ENCODE results near the gene TBC1D8.
A peak's percentile ranks its signal among the peaks of the same experiment; 100 is the strongest.

TBC1D8 gene

DNA sequence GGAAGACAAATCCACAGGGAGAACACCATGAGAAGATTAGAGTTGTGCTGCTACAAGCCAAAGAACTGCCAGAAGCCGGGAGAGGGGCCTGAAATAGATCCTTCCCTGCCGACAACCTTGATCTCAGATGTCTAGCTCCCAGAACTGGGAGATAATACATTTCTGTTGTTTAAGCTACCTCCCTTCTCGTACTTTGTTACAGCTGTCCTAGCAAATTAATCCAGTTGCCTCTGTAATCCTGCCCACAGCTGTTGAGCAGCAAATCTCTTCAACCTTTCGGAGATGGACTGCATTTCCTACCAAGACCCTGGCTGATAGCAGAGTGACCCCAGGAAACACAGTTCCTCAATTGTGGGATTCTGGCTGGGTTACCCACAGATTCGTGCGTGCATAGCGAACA is 2.6 kb upstream of the TBC1D8 start:
- H3K9me2 ChIP-seq (replicated peaks; ENCODE audit: control insufficient read depth, low read length) = no peaks in the 10 kb centered on the region
- no peaks in the 10 kb centered on the region for H3K36me3 ChIP-seq (ENCODE audit: control insufficient read depth, low read length)
- peaks cover 49% of the 10 kb centered on the region for H3K27me3 ChIP-seq (ENCODE audit: control insufficient read depth, low read length)
- TF ChIP-seq EZH2phosphoT487 (IDR thresholded peaks at IDR 0.05; ENCODE audit: borderline replicate concordance, low read length) = no peak
- no peak for TF ChIP-seq CTCF (IDR thresholded peaks at IDR 0.05; ENCODE audit: low read depth, low read length, poor library complexity, severe bottlenecking)
- H3K4me1 ChIP-seq (ENCODE audit: control insufficient read depth, low read length) = peaks cover 9% of the 10 kb centered on the region
- H3K9me3 ChIP-seq (ENCODE audit: control insufficient read depth, insufficient read depth, low read length) = no peaks in the 10 kb centered on the region
- no peaks in the 10 kb centered on the region for H4K20me1 ChIP-seq (ENCODE audit: control insufficient read depth, insufficient read depth, low read depth, low read length)
- H3K4me3 ChIP-seq (ENCODE audit: low read length) = no peak overlapping the region
- no peak overlapping the region for H3K27ac ChIP-seq (ENCODE audit: low read depth, low read length)
- H3F3A ChIP-seq (ENCODE audit: control insufficient read depth, insufficient read depth) = no peaks in the 10 kb centered on the region
- no peaks in the 10 kb centered on the region for H3K79me2 ChIP-seq (ENCODE audit: control insufficient read depth, low read length)
- H3K4me2 ChIP-seq (ENCODE audit: low read length) = no peak overlapping the region

GRCh38 chr2:101153077-101153707 is 2.0 kb upstream of the TBC1D8 start:
- Histone ChIP-seq H3K9me3 (ENCODE audit: control insufficient read depth, insufficient read depth, low read length) (no peaks in the 10 kb centered on the region), H4K20me1 (ENCODE audit: control insufficient read depth, insufficient read depth, low read depth, low read length) (no peaks in the 10 kb centered on the region), H3K27ac (ENCODE audit: low read depth, low read length) (no peak overlapping the region), H3K36me3 (ENCODE audit: control insufficient read depth, low read length) (no peaks in the 10 kb centered on the region), H3K4me3 (ENCODE audit: low read length) (no peak overlapping the region), H3K9me2 (replicated peaks; ENCODE audit: control insufficient read depth, low read length) (no peaks in the 10 kb centered on the region), H3K4me2 (ENCODE audit: low read length) (no peak overlapping the region), H3F3A (ENCODE audit: control insufficient read depth, insufficient read depth) (no peaks in the 10 kb centered on the region), H3K79me2 (ENCODE audit: control insufficient read depth, low read length) (no peaks in the 10 kb centered on the region), H3K4me1 (ENCODE audit: control insufficient read depth, low read length) (peaks cover 9% of the 10 kb centered on the region), H3K27me3 (ENCODE audit: control insufficient read depth, low read length) (peaks cover 50% of the 10 kb centered on the region)
- no peak for TF ChIP-seq CTCF (IDR thresholded peaks at IDR 0.05; ENCODE audit: low read depth, low read length, poor library complexity, severe bottlenecking)
- TF ChIP-seq EZH2phosphoT487 (IDR thresholded peaks at IDR 0.05; ENCODE audit: borderline replicate concordance, low read length) = no peak

- Histone ChIP-seq H3K4me3 (ENCODE audit: low read length) (peak overlapping the region; percentile 69), H3K9me3 (ENCODE audit: control insufficient read depth, insufficient read depth, low read length) (no peaks in the 10 kb centered on the region), H3K27ac (ENCODE audit: low read depth, low read length) (no peak overlapping the region), H4K20me1 (ENCODE audit: control insufficient read depth, insufficient read depth, low read depth, low read length) (no peaks in the 10 kb centered on the region), H3K4me2 (ENCODE audit: low read length) (peak overlapping the region; percentile 68), H3F3A (ENCODE audit: control insufficient read depth, insufficient read depth) (no peaks in the 10 kb centered on the region), H3K27me3 (ENCODE audit: control insufficient read depth, low read length) (peaks cover 50% of the 10 kb centered on the region), H3K4me1 (ENCODE audit: control insufficient read depth, low read length) (peaks cover 9% of the 10 kb centered on the region), H3K9me2 (replicated peaks; ENCODE audit: control insufficient read depth, low read length) (no peaks in the 10 kb centered on the region), H3K79me2 (ENCODE audit: control insufficient read depth, low read length) (no peaks in the 10 kb centered on the region), H3K36me3 (ENCODE audit: control insufficient read depth, low read length) (no peaks in the 10 kb centered on the region)
- TF ChIP-seq CTCF (IDR thresholded peaks at IDR 0.05; ENCODE audit: low read depth, low read length, poor library complexity, severe bottlenecking) = peak; percentile 50
- no peak for TF ChIP-seq EZH2phosphoT487 (IDR thresholded peaks at IDR 0.05; ENCODE audit: borderline replicate concordance, low read length)
These were observed 1.3 kb upstream of the TBC1D8 start for GRCh38 chr2:101152272-101153076.

Data from DOHH2 (cell line).